Muscle of leg (tissue), 11 donors: Measurements from ENCODE around the gene TTC6. TPM values are rescaled to one million over a fixed set of nuclear protein-coding genes. Genes with fewer than 3 reads are reported as not detected.

Experiments used
- DNase-seq: peaks from one replicate; pipeline ENCODE4 v3.0.0; 2013
- H3K27ac ChIP-seq: one replicate; pipeline ENCODE4 v1.5.1; 2013; ENCODE audit warnings: mild to moderate bottlenecking, low read length, control low read depth
- H3K27me3 ChIP-seq: one replicate; pipeline ENCODE4 v1.6.1; 2013; ENCODE audit warnings: low read length; ENCODE audit not compliant: control insufficient read depth, insufficient read depth
- H3K36me3 ChIP-seq: one replicate; pipeline ENCODE4 v1.6.1; 2013; ENCODE audit warnings: low read length; ENCODE audit not compliant: control insufficient read depth, insufficient read depth
- H3K4me1 ChIP-seq: one replicate; pipeline ENCODE4 v1.6.1; 2013; ENCODE audit warnings: low read length; ENCODE audit not compliant: control insufficient read depth, insufficient read depth
- H3K4me3 ChIP-seq: one replicate; pipeline ENCODE4 v1.5.1; 2013; ENCODE audit warnings: low read length, control low read depth
- H3K9me3 ChIP-seq: replicated peaks from 2 replicates; pipeline ENCODE4 v1.6.1; 2013; ENCODE audit warnings: low read depth, low read length; ENCODE audit not compliant: control insufficient read depth
- WGBS: methylation state at CpG from one replicate; pipeline ENCODE4 v1.1.5; 2013; ENCODE audit warnings: missing lambda C conversion rate; ENCODE audit not compliant: insufficient coverage; 5-methylcytosine and 5-hydroxymethylcytosine counted together
- polyA plus RNA-seq, 8 donors: library from polyadenylated mRNA; unstranded; fragments of 120-200 nt; gene quantifications; one replicate each; pipeline versions ENCODE4 v1.2.1 to v1.2.3, GENCODE V29; 2013; ENCODE audit warnings: inconsistent platforms in 1 of 8, low replicate concordance in 1 of 8; ENCODE audit not compliant: insufficient read length in 8 of 8, insufficient read depth in 1 of 8
- total RNA-seq: library from RNA; stranded (reverse); fragments of 120-200 nt; gene quantifications from one replicate; pipeline ENCODE4 v1.2.4, GENCODE V29; 2013

TTC6 gene
- total and polyA plus RNA-seq, 9 donors: 0.12 to 0.66 (median 0.24) TPM; not detected in 5

DNA sequence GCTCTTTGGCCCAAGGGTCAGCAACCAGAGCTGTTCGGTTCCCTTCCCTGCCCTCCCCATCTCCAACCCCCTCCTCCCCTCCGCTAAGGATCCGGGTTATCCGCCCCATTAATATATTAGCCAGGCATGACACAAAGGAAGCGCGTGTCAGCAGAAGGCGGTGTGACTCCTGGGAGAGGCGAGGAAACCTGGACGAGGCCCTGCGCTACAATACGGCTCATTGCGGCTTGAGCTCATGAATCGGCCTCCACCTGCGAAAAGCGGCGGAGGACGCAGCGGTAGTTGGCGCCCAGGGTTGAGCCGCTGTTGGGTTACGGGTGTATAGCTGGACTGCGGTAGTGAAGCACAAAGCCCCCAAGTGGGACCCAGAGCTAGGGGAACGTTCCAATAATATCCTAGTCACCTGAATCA, 10.3 kb upstream of the TTC6 start:
- WGBS: 3% methylated on average over 20 of the region's 23 CpGs

DNA sequence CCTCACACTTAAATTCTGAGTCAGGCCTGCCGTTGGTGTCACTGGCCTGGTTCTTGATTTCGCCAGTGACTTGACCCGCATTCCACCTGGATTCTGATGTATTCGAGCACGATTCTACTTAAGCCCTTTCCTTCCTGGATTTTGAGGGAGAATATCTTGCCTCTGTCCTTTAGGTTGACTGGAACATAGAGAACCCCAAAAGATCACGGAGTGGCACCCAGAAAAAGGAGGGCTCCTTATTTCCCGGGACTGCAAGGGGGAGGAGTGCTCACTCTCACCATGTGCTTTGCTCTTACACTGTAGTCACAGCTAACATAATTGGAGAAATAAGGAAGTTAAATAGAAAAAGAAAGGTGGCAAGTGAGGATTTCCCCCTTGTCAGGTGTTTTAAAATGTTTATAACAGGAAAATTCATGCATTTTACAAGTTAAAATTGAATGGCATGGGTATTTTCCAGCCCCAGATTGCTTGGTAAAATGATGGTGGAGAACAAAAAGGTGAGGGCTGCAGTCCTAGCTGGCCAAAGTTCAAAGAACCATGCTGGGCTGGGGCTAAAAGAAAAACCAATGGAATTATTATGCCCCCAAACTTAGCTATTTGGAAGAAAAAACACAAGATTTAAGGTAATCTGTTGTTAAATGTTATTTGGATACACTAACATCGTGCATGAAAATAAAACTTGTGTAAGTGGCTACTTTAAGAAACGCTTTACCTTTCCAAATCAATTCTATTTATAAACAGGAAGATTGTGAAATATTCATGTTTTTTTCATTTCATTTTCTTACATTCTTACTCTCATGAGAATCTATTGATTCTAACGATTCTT, 9.2 kb upstream of the TTC6 start:
- Histone ChIP-seq H3K27me3 (peaks cover 69% of the 10 kb centered on the region), H3K36me3 (no peaks in the 10 kb centered on the region), H3K4me3 (no peak overlapping the region), H3K9me3 (no peaks in the 10 kb centered on the region), H3K4me1 (peaks cover 16% of the 10 kb centered on the region), H3K27ac (no peak overlapping the region)
- 6% methylated on average over 3 of the region's 10 CpGs for WGBS
- no peak for DNase-seq

More for the DNA sequence above, 10.3 kb upstream of the TTC6 start:
- peaks cover 64% of the 10 kb centered on the region for H3K27me3 ChIP-seq
- H3K4me1 ChIP-seq: peaks cover 16% of the 10 kb centered on the region
- H3K27ac ChIP-seq: no peak overlapping the region
- no peak overlapping the region for H3K4me3 ChIP-seq
- H3K9me3 ChIP-seq: no peaks in the 10 kb centered on the region
- no peaks in the 10 kb centered on the region for H3K36me3 ChIP-seq
- no peak for DNase-seq

- no peak overlapping the region for H3K27ac ChIP-seq
- peaks cover 19% of the 10 kb centered on the region for H3K4me1 ChIP-seq
- H3K9me3 ChIP-seq: no peaks in the 10 kb centered on the region
- H3K4me3 ChIP-seq: no peak overlapping the region
- no CpG with 5 or more reads among the region's 1 CpG for WGBS
- H3K27me3 ChIP-seq: peaks cover 72% of the 10 kb centered on the region
- no peak for DNase-seq
- no peaks in the 10 kb centered on the region for H3K36me3 ChIP-seq
Observed at GRCh38 chr14:37586797-37587130, 8.7 kb upstream of the TTC6 start.

GRCh38 chr14:37587131-37587803, 8.2 kb upstream of the TTC6 start:
- Histone ChIP-seq H3K4me3 (no peak overlapping the region), H3K27ac (no peak overlapping the region), H3K4me1 (peaks cover 22% of the 10 kb centered on the region), H3K27me3 (peaks cover 74% of the 10 kb centered on the region), H3K9me3 (no peaks in the 10 kb centered on the region), H3K36me3 (no peaks in the 10 kb centered on the region)
- no peak for DNase-seq
- 14% methylated on average over 1 of the region's 4 CpGs for WGBS

DNA sequence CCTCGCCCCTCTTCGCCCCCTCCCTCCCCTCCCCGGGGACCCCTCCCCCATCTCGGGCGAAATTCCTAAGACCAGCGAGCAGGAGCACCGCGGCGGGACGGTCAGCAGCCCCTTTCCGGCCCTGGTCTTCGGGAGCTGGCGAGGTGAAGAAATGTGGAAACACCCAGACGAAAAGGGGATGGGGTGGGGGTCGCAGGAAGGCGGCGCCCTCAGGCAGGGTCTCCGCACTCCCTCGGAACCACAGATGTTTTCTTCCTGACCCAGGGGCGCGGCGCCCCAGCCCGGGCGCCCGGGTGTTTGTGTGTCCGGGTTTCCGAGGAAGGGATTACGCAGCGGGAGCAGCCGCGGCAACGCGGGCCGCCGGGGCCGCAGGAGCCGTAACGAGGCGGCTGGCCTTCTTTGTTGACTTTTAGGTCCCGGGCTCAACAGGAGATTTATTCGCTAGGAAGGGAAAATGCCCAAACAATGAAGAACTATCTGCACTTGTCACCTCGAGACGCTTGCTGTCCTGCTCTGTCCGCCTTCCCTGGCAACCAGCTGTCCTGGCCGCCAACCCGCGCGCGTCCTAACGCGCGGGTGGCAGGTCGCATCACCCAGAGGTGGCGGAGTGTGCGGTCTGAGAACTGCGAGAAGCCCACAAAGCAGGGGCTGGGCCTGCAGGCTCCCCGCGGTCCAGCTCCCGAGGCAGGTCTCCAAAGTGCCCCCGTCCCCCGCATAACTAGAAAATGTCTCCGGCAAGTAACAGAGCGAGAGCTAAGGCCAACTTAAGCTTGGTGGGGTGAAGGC, 7.4 kb upstream of the TTC6 start:
- DNase-seq: no peak
- Histone ChIP-seq H3K27me3 (peaks cover 81% of the 10 kb centered on the region), H3K4me3 (no peak overlapping the region), H3K27ac (no peak overlapping the region), H3K4me1 (peaks cover 22% of the 10 kb centered on the region), H3K9me3 (no peaks in the 10 kb centered on the region), H3K36me3 (no peaks in the 10 kb centered on the region)
- 3% methylated on average over 54 of the region's 63 CpGs for WGBS

DNA sequence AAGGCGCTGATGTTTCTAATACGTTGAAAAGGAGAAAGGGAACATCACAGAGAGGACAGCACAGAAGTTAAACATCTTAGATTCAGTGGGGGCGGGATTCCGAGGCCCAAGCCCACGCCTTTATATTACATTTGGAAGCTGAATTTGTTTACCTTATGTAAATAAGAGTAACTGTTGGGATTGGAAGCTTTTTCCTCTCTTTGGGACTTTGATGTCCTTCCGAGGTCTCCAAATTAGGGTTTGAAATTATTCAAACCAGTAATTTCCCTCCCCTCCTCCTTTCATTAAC, 6.8 kb upstream of the TTC6 start:
- Histone ChIP-seq H3K27me3 (peaks cover 81% of the 10 kb centered on the region), H3K36me3 (no peaks in the 10 kb centered on the region), H3K27ac (no peak overlapping the region), H3K4me1 (peaks cover 22% of the 10 kb centered on the region), H3K4me3 (no peak overlapping the region), H3K9me3 (no peaks in the 10 kb centered on the region)
- no peak for DNase-seq
- WGBS: 0% methylated on average over 1 of the region's 6 CpGs

- peaks cover 22% of the 10 kb centered on the region for H3K4me1 ChIP-seq
- H3K9me3 ChIP-seq: no peaks in the 10 kb centered on the region
- peaks cover 78% of the 10 kb centered on the region for H3K27me3 ChIP-seq
- no peaks in the 10 kb centered on the region for H3K36me3 ChIP-seq
- DNase-seq: no peak
- H3K27ac ChIP-seq: no peak overlapping the region
- H3K4me3 ChIP-seq: no peak overlapping the region
- 10% methylated on average over 6 of the region's 16 CpGs for WGBS
Observed at GRCh38 chr14:37588956-37589714, 6.3 kb upstream of the TTC6 start.

GRCh38 chr14:37589715-37590427, 5.6 kb upstream of the TTC6 start:
- WGBS: no CpG with 5 or more reads among the region's 6 CpGs

DNA sequence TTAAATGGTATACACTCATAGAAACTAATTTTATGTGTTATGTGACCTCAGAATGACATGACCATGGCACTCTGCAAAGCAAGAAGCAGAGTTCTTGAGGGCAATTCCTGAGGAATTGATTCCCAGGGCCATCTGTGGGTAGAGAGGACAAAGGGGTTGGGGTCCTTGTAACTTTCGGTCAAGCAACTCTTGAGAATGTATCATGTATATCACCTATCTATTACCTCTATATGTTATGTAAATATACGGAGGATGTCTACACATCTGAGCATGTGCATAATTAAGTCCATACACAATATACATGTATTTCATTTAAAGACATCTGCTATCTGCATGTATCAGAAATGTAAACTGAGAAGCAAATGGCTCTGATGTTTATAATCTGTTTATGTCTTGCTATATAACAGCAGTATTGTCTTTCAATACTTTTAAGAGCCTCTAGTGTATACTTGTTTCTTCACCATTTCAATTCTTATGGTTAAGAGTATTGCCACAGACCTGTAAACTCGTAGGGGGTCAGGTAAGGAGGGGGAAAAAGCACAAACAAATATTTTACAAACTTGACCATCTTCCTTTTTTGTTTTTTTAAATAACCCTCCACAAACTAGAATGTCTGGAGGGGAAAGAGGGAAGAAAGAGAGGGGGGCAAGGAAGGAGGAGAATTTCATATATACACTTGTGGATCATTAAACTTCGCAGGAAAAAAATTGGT, 4.8 kb upstream of the TTC6 start:
- no peaks in the 10 kb centered on the region for H3K36me3 ChIP-seq
- no peak for DNase-seq
- peaks cover 77% of the 10 kb centered on the region for H3K27me3 ChIP-seq
- no CpG with 5 or more reads among the region's 4 CpGs for WGBS
- H3K27ac ChIP-seq: no peak overlapping the region
- H3K4me3 ChIP-seq: no peak overlapping the region
- H3K9me3 ChIP-seq: no peaks in the 10 kb centered on the region
- H3K4me1 ChIP-seq: peaks cover 24% of the 10 kb centered on the region

More at GRCh38 chr14:37589715-37590427, 5.6 kb upstream of the TTC6 start:
- Histone ChIP-seq H3K27ac (no peak overlapping the region), H3K4me3 (no peak overlapping the region), H3K4me1 (peaks cover 24% of the 10 kb centered on the region), H3K36me3 (no peaks in the 10 kb centered on the region), H3K27me3 (peaks cover 78% of the 10 kb centered on the region), H3K9me3 (no peaks in the 10 kb centered on the region)
- no peak for DNase-seq
